NCI-H774 (cell line): Measurements from ENCODE around the gene ERCC1.

Experiments
- DNase-seq: peaks from one replicate; lab custom pipeline; 2025; lab: John Stamatoyannopoulos, UW

Gene ERCC1

DNA sequence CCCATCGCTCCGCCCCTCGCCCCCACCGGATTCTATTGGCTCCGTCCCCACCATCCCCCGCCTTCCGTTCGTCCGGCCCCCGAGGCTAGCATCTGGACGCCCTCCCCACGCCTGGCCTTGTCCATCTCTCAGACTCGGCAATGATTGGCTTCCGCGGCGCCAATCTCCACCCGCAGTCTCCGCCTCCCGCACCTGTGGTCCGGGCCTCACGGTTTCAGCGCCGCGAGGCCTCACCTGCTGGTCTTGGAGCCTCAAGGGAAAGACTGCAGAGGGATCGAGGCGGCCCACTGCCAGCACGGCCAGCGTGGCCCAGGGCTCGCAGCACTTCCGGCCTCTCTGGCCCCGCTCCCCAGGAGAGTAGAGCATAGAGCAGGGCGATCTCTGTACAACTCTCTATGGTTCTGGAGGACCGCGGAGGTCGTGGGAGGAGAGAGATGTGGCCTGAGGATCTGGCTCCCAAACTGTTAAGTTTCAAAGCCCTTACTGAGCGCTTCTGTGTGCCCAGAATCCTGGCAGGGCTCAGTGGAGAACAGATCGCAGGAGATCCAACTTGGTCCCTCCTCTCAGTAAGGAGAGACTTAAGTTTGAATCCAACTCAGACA lies at the start of gene ERCC1:
ERCC1 (minus strand) TSS at position 329 of the 602 bp plus-strand sequence. CDS start 543 bp downstream, outside the sequence.
- peak; percentile 97 for DNase-seq

DNA sequence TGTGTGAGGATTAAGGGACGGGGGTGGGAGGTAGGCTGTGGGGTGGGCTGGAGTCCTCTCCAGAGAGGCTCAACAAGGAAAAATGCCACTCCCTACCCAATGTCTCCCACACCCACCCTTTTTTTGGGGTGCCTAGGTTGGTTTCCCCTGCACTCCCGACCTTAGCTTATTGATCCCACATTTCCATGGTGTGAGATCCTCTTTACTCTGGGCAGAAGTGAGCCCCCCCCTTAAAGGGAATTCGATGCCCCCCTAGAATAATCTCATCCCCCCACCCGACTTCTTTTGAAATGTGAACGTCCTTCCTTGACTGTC lies 49.6 kb upstream of the ERCC1 start:
- DNase-seq = no peak

DNA sequence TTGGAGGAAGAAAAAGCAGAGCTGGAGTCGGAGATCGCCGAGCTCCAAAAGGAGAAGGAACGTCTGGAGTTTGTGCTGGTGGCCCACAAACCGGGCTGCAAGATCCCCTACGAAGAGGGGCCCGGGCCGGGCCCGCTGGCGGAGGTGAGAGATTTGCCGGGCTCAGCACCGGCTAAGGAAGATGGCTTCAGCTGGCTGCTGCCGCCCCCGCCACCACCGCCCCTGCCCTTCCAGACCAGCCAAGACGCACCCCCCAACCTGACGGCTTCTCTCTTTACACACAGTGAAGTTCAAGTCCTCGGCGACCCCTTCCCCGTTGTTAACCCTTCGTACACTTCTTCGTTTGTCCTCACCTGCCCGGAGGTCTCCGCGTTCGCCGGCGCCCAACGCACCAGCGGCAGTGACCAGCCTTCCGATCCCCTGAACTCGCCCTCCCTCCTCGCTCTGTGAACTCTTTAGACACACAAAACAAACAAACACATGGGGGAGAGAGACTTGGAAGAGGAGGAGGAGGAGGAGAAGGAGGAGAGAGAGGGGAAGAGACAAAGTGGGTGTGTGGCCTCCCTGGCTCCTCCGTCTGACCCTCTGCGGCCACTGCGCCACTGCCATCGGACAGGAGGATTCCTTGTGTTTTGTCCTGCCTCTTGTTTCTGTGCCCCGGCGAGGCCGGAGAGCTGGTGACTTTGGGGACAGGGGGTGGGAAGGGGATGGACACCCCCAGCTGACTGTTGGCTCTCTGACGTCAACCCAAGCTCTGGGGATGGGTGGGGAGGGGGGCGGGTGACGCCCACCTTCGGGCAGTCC lies 49.0 kb upstream of the ERCC1 start:
- DNase-seq = no peak

DNA sequence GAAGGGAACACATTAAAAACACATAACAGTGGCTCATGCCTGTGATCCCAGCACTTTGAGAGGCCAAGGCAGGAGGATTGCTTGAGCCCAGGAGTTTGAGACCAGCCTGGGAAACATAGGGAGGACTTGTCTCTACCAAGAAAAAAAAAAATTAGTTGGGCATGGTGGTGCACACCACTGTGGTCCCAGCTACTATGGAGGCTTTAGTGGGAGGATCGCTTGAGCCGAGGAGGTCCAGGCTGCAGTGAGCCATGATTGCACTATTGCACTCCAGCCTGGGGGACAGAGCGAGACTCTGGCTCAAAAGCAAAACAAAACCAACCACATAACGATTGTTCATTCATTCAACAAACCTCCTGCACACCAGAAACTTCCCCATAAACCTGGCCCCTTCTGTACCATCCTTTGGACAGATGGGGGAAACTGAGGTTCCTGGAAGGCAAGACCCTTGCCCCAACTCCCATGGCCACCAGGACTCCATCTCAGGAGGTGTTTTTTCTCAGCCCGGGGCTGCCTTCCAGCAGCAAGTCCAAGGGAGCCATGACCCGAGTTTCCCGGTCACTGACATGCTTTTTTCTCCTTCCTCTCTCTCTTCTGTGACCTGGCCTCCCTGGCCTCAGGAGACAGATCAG lies 48.3 kb upstream of the ERCC1 start:
- no peak for DNase-seq

DNA sequence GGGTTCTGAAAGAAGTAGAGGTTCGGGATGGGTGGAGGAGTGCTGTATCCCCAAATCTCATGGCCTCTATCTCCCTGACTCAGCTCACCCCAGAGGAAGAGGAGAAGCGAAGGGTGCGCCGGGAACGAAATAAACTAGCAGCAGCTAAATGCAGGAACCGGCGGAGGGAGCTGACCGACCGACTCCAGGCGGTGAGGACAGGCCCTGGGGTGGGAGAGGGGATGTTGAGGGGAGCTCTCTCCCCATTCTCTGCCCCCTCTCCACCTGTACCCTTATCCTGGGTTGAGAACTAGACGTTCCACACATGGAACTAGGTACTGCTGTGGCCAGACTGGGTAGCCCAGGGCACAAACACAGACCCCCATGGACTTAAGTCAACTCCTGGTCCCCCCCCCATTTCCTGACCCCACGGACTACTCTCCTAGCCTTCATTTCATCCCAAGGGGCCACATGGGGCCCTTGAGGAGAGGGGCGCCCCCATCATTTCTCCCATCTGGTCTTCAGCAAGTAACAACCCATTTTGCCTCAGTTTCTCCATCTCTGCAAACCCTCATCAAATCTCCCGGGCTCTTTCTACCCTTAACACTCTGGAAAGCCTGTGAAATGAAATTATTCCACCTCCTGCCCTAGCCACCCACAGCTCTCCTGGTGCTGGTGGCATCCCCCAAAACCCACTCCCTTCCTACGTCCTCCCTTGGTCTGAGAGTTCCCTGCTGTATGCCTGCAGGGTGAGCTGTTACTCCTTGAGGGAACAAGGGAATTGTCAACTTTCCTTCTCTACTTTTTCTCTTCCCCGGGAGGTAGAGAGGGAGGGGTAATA lies 47.6 kb upstream of the ERCC1 start:
- no peak for DNase-seq

DNA sequence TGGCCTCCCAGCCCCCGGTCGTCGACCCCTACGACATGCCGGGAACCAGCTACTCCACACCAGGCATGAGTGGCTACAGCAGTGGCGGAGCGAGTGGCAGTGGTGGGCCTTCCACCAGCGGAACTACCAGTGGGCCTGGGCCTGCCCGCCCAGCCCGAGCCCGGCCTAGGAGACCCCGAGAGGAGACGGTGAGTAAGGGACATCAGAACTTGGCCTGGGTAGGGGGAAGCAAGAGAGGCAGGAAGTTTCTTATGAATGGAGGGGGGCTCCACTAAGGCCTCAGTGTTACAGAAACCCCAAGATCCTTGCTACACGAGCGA lies 47.0 kb upstream of the ERCC1 start:
- no peak for DNase-seq

DNA sequence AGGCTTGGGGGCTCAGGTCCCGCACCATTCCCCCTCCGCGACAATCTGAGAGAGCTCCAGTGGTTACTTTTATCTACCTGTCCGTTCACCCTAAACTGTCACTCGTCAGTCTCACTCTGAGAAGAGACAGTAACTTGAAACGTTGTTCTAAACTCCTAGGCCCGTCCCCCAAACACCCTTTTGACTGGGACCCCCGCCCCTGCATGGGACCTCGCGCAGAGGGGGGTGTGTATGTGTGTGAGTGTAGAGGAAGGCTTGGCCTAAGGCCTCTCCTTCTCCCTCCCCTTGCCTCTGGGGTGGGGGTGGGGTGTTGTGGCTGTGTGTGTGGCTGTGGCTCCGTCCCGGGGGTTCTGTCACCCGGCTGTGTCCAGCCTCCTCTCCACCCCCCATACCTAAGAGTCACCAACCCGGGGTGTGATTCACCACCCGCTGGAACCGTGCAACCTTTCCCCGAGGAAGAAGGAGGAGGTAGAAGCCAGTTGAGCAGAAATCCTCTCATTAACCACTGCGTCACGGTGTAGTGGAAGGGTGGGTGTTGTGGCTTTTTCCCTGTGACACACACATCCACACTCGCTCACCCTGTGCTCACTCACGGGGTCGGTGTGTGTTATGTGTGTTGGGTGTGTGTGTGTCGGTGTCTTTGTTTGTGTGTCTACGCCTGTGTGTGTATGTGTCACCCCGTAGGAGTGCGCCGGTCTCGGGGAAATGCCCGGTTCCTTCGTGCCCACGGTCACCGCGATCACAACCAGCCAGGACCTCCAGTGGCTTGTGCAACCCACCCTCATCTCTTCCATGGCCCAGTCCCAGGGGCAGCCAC lies 46.4 kb upstream of the ERCC1 start:
- DNase-seq = no peak

DNA sequence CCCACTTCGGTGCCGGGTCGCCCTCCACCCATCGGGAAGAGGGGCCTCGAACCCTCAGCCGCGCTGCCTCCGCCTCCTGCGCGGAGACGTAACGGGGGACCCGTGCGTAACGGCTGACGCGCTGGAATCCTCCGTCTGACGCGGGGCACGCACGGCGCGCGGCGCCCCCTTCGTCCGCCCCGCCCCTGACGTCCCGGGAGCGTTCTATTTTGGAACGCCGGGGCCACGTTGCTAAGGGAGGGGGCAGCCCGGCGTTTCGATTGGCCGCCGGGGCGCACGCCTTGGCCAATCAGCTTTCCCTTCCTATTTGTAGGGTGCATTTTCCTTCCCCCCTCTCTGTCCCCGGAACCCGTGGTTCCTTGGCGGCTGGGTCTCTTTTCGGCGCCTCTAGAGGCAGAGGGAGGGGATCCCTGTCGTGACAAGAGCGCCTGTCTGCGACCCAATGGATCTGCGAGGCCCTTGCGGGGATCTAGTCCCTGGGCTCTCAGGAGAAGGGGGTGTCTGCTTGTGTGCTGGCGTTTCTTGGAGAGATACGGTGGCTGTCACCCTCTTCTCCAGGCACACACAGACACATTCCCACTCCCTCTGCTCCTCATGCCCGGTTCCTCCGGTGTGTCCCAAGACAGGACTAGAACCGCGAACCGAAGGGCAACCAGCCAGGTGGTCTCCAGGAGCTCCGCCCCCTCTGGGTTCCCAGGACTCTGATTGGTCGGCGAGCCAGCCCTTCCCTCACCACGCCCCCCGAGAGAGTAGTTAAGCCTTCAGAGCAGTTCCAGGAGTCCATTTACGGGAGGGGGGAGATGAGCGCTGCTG lies 45.6 kb upstream of the ERCC1 start:
- peak; percentile 92 for DNase-seq

DNA sequence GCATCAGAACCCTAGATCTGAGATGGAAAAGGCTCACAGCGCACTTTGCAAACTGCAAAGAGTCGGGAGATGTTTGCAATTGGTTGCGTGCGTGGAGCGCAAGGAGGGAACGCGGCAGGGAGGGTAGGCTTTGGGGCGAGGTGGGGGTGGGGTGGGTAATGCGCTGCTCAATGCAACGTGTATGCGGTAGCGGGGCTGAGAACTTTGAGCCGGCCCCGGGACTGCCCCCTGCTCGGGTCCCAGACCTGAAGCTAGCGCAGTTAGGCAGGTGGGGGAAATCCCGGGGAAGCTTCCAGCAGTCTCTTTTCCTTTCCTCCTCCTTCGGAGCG lies 45.0 kb upstream of the ERCC1 start:
- DNase-seq = no peak

DNA sequence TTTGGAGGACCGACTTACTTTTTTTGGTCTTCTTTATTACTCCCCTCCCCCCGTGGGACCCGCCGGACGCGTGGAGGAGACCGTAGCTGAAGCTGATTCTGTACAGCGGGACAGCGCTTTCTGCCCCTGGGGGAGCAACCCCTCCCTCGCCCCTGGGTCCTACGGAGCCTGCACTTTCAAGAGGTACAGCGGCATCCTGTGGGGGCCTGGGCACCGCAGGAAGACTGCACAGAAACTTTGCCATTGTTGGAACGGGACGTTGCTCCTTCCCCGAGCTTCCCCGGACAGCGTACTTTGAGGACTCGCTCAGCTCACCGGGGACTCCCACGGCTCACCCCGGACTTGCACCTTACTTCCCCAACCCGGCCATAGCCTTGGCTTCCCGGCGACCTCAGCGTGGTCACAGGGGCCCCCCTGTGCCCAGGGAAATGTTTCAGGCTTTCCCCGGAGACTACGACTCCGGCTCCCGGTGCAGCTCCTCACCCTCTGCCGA lies 44.5 kb upstream of the ERCC1 start:
- no peak for DNase-seq

DNA sequence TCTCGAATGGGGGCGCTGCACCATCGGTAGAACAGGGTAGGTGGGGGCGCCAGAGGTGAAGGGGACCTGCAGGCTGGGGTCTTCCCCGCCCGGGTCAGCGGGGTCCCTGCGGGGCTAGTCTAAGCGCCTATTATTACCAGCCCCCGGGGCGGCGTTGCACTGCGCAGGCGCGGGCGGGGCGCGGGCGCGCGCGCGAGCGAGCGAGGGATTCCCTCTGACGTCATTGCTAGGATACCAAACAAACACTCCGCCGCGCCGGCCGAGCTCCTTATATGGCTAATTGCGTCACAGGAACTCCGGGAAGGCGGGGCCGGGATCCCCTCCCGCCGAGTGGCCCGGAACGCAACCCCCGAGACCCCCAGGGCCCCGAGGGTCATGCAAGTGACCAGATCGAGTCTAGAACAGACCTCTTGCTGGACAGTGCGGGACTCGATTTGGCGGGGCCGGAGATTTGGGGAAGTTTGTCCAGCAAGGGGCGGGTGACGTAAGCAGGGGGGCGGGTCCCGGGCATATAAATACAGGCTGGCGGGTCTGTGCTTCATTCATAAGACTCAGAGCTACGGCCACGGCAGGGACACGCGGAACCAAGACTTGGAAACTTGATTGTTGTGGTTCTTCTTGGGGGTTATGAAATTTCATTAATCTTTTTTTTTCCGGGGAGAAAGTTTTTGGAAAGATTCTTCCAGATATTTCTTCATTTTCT lies 43.9 kb upstream of the ERCC1 start, which contains the start of gene FOSB:
FOSB (plus strand) TSS at position 541 of the 703 bp plus-strand sequence. CDS start 591 bp downstream, outside the sequence.
- peak; percentile 90 for DNase-seq

DNA sequence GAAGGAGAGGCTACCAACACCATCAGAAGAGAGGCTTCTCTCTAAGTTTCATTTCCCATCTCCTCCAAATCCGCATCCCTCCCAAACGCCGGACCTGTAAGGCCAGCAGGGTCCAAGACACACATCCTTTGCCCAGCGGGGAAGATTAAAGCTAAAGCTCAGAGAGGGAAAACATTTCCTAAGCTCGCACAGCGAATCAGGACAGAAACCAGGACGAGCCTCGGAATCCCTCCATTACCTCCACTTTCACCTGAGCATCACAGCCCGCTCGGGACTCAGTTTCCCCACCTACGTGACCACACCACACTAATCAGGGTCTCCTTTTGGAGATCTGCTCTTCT lies 43.4 kb upstream of the ERCC1 start:
- no peak for DNase-seq

DNA sequence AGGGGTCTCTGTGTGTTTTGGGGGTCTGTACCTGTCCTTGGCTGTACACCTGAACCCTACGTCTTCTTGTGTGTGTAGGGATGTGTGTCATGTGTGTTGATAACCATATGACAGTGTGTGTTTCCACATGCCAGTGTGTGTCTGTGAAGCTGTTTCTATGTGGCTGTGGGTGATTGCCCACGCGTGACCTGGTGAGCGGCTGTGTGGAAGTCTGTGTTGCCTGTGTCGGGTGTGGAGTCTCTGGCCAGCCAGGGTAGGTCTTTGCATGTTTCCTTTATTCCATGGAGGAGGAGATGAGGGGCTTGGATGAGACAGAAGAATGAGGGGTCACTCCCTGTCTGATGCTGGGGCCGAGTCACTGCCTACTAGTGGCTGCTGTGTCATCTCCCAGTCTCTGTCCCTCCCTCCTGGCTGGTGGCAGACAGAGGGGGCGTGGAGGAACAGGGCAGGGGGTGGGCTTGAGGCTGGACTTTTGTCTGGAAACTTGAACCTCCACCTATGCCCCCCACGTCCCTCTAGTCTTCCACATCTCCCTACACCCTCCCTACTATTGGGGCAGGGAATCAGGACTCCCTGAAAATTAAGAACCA lies 41.2 kb upstream of the ERCC1 start:
- DNase-seq = no peak

DNA sequence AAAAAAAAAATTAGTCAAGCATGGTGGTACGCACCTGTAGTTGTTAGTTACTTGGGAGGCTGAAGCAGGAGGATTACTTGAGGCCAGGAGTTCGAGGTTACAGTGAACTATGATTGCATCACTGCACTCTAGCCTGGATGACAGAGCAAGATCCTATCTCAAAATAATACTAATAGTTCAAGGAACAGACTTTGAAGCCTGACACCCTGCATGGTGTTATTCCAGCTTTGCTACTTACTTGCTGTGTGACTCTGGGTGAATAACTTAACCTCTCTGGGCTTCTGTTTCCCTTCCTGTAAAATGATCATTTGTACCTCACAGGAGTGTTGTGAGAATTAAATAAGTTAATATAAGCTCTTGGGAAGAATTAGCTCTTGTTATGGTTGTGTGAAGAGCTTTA lies 40.6 kb upstream of the ERCC1 start:
- DNase-seq = no peak

DNA sequence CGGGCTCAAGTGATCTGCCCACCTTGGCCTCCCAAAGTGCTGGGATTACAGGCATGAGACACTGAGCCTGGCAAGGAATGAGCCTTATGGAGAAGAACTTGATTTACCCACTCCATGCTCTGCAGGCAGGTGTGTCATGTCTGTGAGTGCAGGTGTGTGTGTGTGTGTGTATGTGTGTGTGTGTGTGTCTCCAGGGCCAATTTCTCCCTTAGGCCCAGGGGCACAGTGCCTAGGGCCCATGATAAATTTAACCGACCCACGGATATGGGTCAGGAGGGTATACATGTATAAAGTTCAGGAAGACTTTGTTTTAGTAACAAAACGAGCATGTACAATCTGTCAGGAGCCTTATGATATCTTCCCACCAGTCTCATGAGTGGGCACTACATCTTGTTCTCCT lies 39.5 kb upstream of the ERCC1 start:
- DNase-seq = peak; percentile 15

DNA sequence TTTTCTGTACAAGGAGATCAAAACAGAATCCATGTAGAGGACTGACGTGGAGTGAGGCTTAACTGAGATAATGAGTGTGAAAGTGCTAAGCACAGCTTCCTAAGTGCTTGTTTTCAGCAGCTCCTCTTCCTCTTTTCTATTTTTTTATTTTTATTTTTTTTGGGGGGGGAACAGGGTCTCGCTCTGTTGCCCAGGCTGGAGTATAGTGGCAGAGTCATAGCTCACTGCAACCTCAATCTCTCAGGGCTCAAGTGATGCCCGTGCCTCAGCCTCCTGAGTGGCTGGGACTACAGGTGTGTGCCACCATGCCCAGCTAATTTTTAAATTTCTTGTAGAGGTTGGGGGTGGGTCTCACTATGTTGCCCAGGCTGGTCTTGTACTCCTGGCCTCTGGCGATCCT lies 38.5 kb upstream of the ERCC1 start:
- DNase-seq = no peak

DNA sequence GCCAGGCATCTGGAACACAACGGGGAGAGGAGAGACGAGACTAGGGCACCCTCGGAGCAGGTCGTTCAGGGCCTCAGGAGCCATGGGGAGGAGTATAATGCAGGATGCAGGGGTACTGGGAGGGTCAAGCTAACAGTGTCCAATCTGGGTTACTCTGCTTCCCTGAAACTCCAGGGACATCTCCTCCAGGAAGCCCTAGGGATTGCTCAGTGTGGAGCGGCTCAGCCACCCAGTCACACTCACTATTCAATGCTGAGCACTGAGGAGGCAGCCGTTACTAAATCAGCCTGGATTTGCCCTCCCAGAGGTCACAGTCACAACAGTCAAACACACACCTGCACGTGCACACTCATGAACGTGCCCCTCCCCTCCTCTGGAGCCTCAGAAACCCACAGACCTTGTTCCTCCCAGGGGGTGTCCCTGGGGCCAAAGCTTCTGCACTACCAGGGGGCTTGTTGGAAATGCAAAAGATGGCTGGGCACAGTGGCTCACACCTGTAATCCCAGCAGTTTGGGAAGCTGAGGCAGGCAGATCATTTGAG lies 37.2 kb upstream of the ERCC1 start:
- no peak for DNase-seq

DNA sequence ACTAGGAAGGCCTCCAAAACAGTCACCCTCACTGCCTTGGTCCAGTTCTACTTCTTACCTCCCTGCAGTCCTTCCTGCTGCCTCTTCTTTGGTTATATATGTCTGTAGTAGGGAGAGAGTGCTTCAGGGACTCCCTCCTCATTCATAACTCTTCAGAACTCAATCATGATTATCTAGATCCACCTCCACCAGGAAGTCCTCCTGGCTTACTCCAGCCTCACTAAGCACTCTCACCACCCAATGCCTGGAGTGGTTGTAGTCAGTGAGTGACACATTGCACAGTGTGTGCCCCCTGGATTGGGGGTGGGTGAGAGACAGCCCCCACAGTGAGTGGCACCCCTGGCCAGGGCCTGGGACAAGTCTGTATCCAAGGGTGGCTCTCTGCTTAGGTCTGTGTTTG lies 34.1 kb upstream of the ERCC1 start:
- DNase-seq = no peak

DNA sequence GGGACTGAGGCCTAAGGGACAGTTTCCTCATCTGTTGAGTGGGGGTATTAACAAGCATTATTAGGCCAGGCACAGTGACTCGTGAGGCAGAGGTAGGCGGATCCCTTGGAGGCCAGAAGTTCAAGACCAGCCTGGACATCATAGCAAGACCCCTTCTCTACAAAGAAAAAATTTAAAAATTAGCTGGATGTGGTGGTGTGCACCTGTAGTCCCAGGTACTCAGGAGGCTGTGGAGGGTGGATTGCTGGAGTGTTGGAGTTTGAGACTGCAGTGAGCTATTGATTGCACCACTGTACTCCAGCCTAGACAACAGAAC lies 32.7 kb upstream of the ERCC1 start:
- DNase-seq = no peak
